Rectal smooth muscle tissue (tissue), 1 donor: ENCODE results near the gene LIPM.

ENCODE experiments used
- H3K27ac ChIP-seq: one replicate; pipeline ENCODE4 v1.7.0; 2013; ENCODE audit warnings: low read depth, low read length, inconsistent platforms
- H3K27me3 ChIP-seq: one replicate; pipeline ENCODE4 v1.7.0; 2013; ENCODE audit warnings: low read length; ENCODE audit not compliant: control insufficient read depth, insufficient read depth
- H3K36me3 ChIP-seq: one replicate; pipeline ENCODE4 v1.7.0; 2013; ENCODE audit warnings: low read length; ENCODE audit not compliant: control insufficient read depth, insufficient read depth
- H3K4me1 ChIP-seq: one replicate; pipeline ENCODE4 v1.7.0; 2013; ENCODE audit warnings: low read length; ENCODE audit not compliant: control insufficient read depth, insufficient read depth
- H3K4me3 ChIP-seq: one replicate; pipeline ENCODE4 v1.7.0; 2013; ENCODE audit warnings: low read length
- H3K9ac ChIP-seq: one replicate; pipeline ENCODE4 v1.7.0; 2013; ENCODE audit warnings: low read length

The LIPM gene

DNA sequence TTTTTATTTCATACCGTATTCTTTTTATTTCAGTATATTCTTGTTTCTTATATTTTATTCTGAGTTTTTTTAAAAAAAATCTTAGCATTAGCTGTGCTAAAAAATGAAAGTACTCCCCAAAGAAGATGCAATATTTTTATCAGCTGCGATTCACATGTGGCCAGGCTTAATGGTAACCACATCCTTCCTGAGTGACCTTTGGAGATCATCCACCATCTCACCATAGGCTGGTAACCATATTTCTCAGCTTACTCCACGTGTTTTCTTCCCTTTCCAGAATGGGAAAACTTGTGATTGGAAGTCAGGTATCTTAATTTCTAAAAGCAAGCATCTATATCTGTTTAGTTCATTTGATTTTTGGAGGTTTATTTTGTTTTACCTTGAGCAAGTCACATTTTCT, 18.8 kb upstream of the LIPM start:
- H3K4me3 ChIP-seq, result no peak overlapping the region

DNA sequence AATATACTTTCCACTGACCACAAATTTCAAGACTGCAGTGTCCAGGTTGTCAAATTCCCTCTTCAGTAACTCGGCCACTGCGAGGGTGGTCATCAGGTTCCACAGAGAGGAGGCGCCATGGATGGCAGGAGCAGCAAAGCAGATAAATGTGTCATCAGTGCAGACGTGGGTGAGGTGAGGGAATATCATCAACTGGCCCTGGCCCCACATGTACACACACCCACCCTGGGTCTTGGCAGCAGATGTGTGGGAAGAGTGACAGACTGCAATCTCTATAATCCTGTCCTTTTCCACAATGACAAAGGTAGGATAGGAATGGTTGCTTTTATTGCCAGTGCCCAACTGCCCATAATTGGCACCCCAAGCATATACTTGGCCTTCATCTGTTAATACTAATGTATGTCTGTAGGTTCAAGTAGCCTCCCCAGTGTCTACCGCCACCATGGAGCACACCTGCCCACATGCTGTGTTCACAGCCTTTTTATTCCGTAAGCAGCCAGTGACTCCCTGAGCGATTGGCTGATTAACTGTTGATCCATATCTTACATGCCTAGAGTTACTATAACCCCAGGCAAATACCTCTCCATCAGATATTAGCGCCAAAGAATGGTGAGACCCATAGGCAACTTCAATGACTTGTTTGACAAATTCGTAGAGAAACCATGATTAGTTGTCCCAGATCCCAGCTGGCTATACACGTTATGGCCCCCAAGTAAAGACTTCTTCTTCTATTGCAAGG, 16.3 kb upstream of the LIPM start:
- Histone ChIP-seq H3K4me3 (no peak overlapping the region), H3K27ac (no peak overlapping the region), H3K27me3 (no peaks in the 10 kb centered on the region), H3K4me1 (no peaks in the 10 kb centered on the region), H3K36me3 (no peaks in the 10 kb centered on the region), H3K9ac (no peak overlapping the region)

More for the DNA sequence above, 18.8 kb upstream of the LIPM start:
- H3K27me3 ChIP-seq, result no peaks in the 10 kb centered on the region
- H3K4me1 ChIP-seq, result no peaks in the 10 kb centered on the region
- no peak overlapping the region for H3K9ac ChIP-seq
- no peaks in the 10 kb centered on the region for H3K36me3 ChIP-seq
- no peak overlapping the region for H3K27ac ChIP-seq

DNA sequence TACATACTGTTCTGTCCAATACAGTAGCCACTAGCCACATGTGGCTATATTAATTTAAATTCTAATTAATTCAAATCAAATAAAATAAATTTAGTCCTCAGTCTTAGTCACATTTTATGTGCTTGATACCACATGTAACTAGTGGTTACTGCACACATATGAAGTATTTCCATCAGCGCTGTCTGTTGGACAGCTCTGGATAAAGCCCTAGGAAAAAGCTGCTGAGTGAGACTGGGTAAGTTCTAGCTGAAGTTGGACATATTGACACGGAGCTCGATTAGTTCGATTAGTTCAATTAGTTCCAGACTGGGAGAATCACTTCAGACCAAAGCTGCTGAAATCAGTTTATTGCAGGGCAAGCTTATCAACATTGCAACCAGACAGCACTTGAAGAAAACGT, 15.1 kb upstream of the LIPM start:
- no peak overlapping the region for H3K27ac ChIP-seq
- no peak overlapping the region for H3K9ac ChIP-seq
- no peak overlapping the region for H3K4me3 ChIP-seq
- no peaks in the 10 kb centered on the region for H3K36me3 ChIP-seq
- H3K4me1 ChIP-seq, result no peaks in the 10 kb centered on the region
- no peaks in the 10 kb centered on the region for H3K27me3 ChIP-seq

DNA sequence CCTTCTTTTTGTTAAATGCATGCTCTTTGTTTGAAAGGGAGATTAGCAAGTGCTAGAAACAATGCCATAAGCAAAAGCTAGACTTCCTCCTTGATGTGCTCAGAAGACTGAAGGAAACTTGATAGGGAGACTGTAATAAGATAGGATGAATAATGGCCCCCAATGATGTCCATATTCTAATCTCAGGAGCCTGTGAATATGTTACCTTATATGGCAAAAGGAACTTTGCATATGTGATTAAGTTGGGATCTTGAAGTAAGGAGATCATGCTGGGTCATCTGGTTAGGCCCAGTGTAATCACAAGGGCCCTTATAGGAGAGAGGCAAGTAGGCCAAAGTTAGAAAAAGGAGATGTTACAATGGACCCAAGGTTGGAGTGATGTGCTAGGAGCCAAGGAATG, 13.6 kb upstream of the LIPM start:
- Histone ChIP-seq H3K27ac (no peak overlapping the region), H3K9ac (no peak overlapping the region), H3K4me1 (no peaks in the 10 kb centered on the region), H3K4me3 (no peak overlapping the region), H3K36me3 (no peaks in the 10 kb centered on the region), H3K27me3 (no peaks in the 10 kb centered on the region)

DNA sequence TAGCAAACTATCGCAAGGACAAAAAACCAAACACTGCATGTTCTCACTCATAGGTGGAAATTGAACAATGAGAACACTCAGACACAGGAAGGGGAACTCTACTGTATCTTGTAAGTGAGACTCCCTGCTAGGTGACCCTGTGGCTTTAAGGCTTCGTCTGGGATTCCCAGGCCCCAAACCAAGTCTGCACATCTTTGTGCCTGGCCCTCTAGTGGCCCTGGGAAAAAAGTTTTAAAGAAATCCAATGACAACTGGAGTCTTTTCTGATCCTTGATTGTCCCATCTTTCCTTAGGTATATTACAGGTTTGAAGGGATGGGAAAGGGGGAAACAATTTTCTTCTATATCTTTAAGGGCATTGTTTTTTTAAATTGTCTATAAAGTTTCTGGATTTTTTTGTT, 10.6 kb upstream of the LIPM start:
- no peak overlapping the region for H3K27ac ChIP-seq
- no peak overlapping the region for H3K9ac ChIP-seq
- H3K4me3 ChIP-seq, result no peak overlapping the region
- H3K27me3 ChIP-seq, result no peaks in the 10 kb centered on the region
- no peaks in the 10 kb centered on the region for H3K36me3 ChIP-seq
- H3K4me1 ChIP-seq, result no peaks in the 10 kb centered on the region

DNA sequence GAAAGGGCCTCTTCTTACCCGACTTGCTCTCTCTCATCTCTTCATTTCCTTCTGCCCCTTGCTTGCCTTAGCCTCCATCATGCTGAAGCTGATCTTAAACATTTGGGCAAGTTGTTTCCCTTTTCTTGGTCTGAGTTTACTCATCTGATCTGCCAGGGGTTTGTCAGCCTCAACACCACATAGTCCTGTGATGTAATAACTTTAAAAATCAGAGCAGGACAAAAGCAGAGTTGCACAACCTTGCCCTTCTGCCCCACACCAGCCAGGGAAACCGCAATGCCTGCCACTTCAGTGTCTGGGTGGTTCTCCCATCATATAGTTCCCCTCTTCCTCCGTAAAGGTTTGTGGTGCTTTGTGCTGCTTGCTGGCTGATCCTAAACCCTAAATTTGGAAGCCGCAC, 9.9 kb upstream of the LIPM start:
- H3K27me3 ChIP-seq, result no peaks in the 10 kb centered on the region
- no peaks in the 10 kb centered on the region for H3K4me1 ChIP-seq
- H3K4me3 ChIP-seq, result no peak overlapping the region
- H3K9ac ChIP-seq, result no peak overlapping the region
- H3K27ac ChIP-seq, result no peak overlapping the region
- H3K36me3 ChIP-seq, result no peaks in the 10 kb centered on the region

DNA sequence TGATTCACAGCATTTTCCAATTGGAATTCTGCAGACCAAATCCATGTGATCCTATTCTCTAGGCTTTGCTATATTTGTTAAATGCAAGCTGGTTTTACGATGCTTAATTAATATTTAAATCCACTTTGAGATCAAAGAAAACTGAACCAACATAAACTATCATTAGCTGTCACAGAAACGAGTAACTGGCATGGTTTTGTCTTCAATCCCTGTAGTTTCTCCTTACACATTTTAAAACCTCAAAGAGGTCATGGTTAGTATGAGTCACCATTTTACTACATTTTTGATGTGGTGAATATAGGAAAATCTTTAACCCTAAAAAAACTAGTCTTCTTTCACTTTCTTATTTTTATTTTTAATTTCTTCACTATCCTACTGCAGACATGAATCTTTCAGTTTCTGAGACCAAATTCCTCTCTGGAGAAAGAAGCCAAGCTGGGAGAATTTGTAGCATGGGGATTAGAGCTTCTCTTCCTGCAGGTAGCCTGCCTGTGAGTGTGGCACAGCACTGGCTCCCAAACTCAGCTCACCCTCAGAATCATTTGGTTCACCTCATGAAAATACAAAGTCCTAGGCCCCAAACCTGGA, 8.7 kb upstream of the LIPM start:
- H3K4me3 ChIP-seq, result no peak overlapping the region
- no peak overlapping the region for H3K27ac ChIP-seq
- no peak overlapping the region for H3K9ac ChIP-seq
- H3K4me1 ChIP-seq, result no peaks in the 10 kb centered on the region
- H3K27me3 ChIP-seq, result no peaks in the 10 kb centered on the region
- H3K36me3 ChIP-seq, result no peaks in the 10 kb centered on the region

DNA sequence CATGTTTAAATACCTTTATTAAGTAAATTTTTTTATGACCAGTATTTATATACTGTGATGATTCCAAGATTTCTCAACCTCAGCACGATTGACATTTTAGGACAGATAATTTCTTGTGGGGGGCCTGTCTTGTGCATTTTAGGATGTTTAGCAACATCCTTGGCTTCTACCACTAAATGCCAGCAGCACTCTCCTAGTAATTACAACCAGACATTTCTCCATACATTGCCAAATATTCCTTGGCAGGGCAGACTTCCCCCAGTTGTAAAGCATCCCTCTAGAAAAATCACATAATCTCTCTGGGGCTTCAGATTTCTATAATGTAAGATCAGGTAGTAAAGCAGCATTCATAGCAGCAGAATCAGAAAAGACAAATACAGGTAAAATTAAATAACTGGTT, 7.8 kb upstream of the LIPM start:
- Histone ChIP-seq H3K4me1 (no peaks in the 10 kb centered on the region), H3K9ac (no peak overlapping the region), H3K4me3 (no peak overlapping the region), H3K27me3 (no peaks in the 10 kb centered on the region), H3K36me3 (no peaks in the 10 kb centered on the region), H3K27ac (no peak overlapping the region)

DNA sequence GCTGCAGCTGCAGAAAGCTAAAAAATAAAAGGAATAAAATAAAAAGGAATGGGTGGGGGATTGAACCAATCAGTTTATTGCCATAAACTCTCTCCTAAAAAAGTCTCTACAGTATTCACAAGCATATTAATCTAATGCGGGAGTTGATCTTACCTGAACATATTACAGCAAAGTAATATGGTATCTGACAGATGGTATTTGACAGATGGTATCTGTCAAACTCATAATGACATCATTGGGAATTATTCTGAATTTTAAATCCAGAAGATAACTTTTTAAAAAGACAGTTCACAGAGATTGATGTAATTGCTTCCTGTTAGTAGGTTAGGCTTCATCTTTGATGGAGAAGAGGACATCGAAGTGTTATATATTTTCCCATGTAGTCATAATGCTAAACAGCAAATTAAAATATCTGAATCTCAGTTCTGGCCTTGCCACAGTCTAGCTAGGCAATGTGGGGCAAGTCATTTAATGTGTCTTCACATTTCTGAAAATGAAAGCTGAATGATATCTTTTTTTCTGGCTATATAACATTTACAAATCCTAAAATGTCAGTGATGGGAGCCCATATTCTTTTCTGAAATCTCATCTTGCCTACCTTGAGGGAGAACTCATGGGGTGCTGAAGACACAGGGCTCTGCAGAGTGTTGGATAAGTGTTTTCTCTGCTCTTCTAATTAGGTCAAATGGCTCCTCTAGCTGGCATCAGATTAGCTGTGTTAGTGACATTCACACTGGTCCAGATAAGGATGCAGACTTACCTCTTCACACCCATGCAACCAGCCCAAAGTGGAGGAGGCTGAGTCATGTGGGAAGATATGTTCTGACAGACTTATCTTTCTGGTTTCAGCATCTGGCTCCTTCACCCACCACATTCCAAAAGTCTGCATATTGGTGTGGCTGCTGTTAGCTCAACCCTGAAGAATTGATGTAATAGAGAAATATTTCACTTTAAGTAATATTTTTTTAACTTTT, 2.1 kb upstream of the LIPM start:
- Histone ChIP-seq H3K27ac (no peak overlapping the region), H3K4me3 (no peak overlapping the region), H3K36me3 (no peaks in the 10 kb centered on the region), H3K9ac (no peak overlapping the region), H3K4me1 (no peaks in the 10 kb centered on the region), H3K27me3 (no peaks in the 10 kb centered on the region)

DNA sequence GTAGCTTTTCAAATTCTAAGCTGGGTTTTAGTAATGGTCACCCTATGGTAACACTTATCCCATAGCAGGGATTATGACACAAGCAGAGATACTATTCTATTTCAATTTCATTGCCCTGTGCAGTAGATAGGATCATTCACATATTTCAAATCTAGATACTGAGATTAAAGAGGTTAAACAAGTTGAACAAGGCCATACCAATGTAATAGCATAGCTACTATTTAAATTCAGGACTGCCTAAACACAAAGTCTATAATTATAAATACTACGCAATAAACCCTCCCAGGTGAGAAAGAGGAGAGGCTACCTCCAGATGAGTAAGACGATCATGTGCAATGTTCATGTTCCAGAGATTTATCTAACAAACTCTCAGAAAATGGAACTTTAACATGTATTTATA, 1.1 kb downstream of the LIPM start:
- H3K4me1 ChIP-seq, result no peaks in the 10 kb centered on the region
- no peak overlapping the region for H3K9ac ChIP-seq
- no peak overlapping the region for H3K4me3 ChIP-seq
- H3K27ac ChIP-seq, result no peak overlapping the region
- no peaks in the 10 kb centered on the region for H3K27me3 ChIP-seq
- H3K36me3 ChIP-seq, result no peaks in the 10 kb centered on the region

DNA sequence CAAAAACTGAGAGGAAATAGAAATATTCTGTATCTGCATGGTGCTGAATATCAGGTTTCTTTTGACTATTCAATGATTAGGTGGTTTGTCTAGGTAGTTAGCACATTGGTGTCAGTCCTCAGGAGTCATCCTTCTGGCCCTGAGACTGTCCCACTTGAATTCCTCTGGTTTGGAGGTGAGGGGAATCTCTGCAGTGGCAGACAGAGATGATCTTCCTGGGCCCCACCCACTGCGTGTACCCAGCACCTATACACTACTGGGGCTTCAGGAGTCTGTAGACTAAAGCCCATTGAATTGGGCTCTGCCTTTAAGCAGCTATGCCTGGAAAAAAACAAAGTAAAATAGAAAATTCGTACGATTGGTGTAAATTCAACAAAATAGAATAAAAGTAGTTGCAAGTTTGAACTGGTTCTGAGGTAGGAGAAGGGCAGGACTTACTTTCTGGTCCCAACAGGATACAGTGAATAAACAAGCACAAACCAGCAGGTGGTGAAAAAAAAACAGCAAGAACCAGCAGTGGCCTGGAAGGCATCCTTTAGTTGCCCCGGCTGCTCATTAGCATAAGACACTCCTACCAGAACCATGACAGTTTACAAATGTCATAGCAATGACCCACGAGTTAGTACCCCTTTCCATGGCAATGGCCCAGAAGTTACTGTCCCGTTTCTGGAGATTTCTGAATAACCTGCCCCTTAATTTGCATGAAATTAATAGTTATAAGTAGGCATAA, 1.7 kb downstream of the LIPM start:
- Histone ChIP-seq H3K4me1 (no peaks in the 10 kb centered on the region), H3K4me3 (no peak overlapping the region), H3K27ac (no peak overlapping the region), H3K27me3 (no peaks in the 10 kb centered on the region), H3K36me3 (no peaks in the 10 kb centered on the region), H3K9ac (no peak overlapping the region)

DNA sequence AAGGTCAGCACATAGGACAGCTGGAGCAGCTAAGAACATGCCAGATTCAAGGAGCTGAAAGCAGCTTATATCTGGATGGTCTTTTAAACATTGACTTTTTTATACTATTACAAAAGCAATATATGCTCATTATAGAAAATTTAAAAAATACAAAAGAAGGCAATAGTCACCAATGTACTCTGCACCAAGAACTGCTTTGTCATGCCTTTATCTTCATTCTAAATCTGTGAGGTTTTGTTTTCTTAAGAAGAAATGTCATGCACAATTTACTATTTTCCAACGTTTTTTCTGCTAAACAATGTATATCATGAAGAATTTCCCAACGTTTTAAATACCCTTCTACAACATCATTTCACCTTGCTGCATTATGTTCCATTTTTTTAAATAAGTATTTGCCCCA, 2.8 kb downstream of the LIPM start:
- no peaks in the 10 kb centered on the region for H3K27me3 ChIP-seq
- no peak overlapping the region for H3K4me3 ChIP-seq
- no peak overlapping the region for H3K9ac ChIP-seq
- H3K36me3 ChIP-seq, result no peaks in the 10 kb centered on the region
- H3K4me1 ChIP-seq, result no peaks in the 10 kb centered on the region
- no peak overlapping the region for H3K27ac ChIP-seq
